Activated naive CD8-positive, alpha-beta T cell treated with anti-CD3 and anti-CD28 coated beads, Interleukin-2, amount 10 ng/mL, durations not matched to agents 7 days and 5 days (primary cell): ENCODE data around the gene PHEX. TPM values are rescaled to one million over a fixed set of nuclear protein-coding genes. Genes with fewer than 3 reads are reported as not detected.

ENCODE experiments used
- ATAC-seq: fragments of 150-1000 bp; cut with Tn5 transposase; one replicate; pipeline ENCODE4 v1.10.0; 2021; ENCODE audit warnings: low read depth, moderate library complexity
- POLR2A ChIA-PET: fragments of 350-600 bp; sonication (Branson Sonifier 250); formaldehyde crosslinking; loops from one replicate; lab custom pipeline; 2021; ENCODE audit warnings: antibody characterized with exemption; lab: Charles Lee
- DNase-seq: peaks from one replicate; pipeline ENCODE4 v3.0.0; 2021
- H3K27ac Mint-ChIP-seq: one replicate; pipeline ENCODE4 v1.8.0; 2022; ENCODE audit warnings: mild to moderate bottlenecking, mixed read lengths
- H3K27me3 Mint-ChIP-seq: one replicate; pipeline ENCODE4 v1.8.0; 2022; ENCODE audit warnings: mild to moderate bottlenecking, moderate library complexity, mixed read lengths
- H3K36me3 Mint-ChIP-seq: one replicate; pipeline ENCODE4 v1.8.0; 2021; ENCODE audit warnings: mild to moderate bottlenecking, mixed read lengths
- H3K4me1 Mint-ChIP-seq: one replicate; pipeline ENCODE4 v1.8.0; 2021; ENCODE audit warnings: mixed read lengths
- H3K4me3 Mint-ChIP-seq: one replicate; pipeline ENCODE4 v1.8.0; 2022; ENCODE audit warnings: mild to moderate bottlenecking, moderate library complexity, mixed read lengths
- H3K9me3 Mint-ChIP-seq: one replicate; pipeline ENCODE4 v1.8.0; 2021; ENCODE audit warnings: mixed read lengths
- total RNA-seq, 2 experiments: library from RNA; stranded (reverse); gene quantifications; one replicate each; pipeline ENCODE4 v1.2.3, GENCODE V29; 2021

Gene PHEX
- total RNA-seq, 2 experiments from 2014 or later = 0.23 to 0.55 TPM

GRCh38 chrX:22024577-22024976, 7.5 kb upstream of the PHEX start:
- Mint-ChIP-seq H3K4me3 (no peak overlapping the region), H3K27me3 (no peaks in the 10 kb centered on the region), H3K9me3 (no peaks in the 10 kb centered on the region), H3K4me1 (peaks cover 2% of the 10 kb centered on the region), H3K36me3 (peaks cover 2% of the 10 kb centered on the region), H3K27ac (no peak overlapping the region)
- no peak for DNase-seq
- POLR2A ChIA-PET = no interaction called here
- no peak for ATAC-seq

DNA sequence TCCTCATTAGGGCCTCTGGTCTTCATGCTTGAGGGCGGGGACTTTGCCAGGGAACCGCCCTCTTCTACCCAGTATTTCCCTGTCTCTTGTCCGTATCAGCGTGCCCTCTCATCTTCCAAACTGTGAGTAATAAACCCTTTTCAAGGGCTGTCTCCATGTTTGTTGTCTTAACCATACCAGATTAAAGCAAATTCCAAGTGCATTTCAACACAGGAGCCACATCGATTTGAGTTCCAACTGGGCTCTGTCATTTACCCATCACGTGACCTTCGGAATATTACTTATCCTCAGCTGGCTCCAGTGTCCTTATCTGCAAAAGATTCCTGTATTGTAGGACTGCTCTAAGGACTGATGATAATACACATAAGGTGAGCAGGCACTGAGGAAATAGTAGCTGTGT, 6.4 kb upstream of the PHEX start:
- no peak for ATAC-seq
- no peaks in the 10 kb centered on the region for H3K9me3 Mint-ChIP-seq
- POLR2A ChIA-PET = no interaction called here

DNA sequence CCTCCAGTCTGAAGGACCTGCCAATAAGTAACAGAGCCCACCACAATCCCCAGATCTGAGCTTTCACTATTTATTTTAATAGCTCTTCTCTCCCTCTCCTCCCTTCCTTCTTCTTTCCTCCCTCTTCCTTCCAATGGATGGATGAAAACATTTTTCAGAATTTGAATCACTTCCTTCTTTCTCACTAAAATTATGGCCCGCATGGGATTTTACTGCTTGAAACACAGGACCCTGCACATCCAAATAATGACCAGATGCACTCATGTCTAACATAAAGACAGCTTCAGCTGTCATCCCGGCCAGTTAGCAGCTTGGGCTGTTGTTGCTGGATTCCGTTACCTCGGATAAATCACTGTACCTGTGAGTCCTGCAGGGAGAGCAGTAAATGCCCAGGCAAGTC, 5.4 kb upstream of the PHEX start:
- H3K4me1 Mint-ChIP-seq = peaks cover 2% of the 10 kb centered on the region

More for the DNA sequence above, 6.4 kb upstream of the PHEX start:
- Mint-ChIP-seq H3K27me3 (no peaks in the 10 kb centered on the region), H3K4me1 (peaks cover 2% of the 10 kb centered on the region), H3K36me3 (peaks cover 2% of the 10 kb centered on the region), H3K4me3 (no peak overlapping the region), H3K27ac (no peak overlapping the region)
- DNase-seq = no peak

DNA sequence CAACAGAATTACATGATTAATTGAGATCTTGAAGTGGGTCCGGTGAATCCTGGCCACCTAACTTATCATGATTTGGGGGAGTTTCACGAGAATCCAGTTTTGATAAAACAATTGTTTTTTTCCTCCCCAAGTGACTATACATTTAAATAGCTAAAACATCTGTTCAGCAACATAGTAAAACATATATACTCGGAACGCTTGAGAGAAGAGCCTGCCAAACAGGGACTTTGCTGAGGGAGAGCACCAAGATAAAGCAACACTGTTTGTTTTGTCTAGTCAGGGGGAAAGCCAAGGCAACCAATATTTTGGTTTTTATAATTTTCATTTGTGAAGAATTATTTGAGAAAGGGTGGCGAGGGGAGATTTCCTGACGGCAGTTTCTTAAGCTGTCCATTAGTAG, 381 bp downstream of the PHEX start:
- POLR2A ChIA-PET = no interaction called here
- Mint-ChIP-seq H3K36me3 (no peaks in the 10 kb centered on the region), H3K27me3 (no peaks in the 10 kb centered on the region), H3K9me3 (no peaks in the 10 kb centered on the region), H3K4me1 (peaks cover 5% of the 10 kb centered on the region), H3K4me3 (no peak overlapping the region), H3K27ac (no peak overlapping the region)
- no peak for ATAC-seq
- DNase-seq = no peak

More for the DNA sequence above, 5.4 kb upstream of the PHEX start:
- ATAC-seq (no peak), DNase-seq (no peak)
- Mint-ChIP-seq H3K9me3 (no peaks in the 10 kb centered on the region), H3K36me3 (no peaks in the 10 kb centered on the region), H3K4me3 (no peak overlapping the region), H3K27ac (no peak overlapping the region), H3K27me3 (no peaks in the 10 kb centered on the region)
- POLR2A ChIA-PET = no interaction called here

DNA sequence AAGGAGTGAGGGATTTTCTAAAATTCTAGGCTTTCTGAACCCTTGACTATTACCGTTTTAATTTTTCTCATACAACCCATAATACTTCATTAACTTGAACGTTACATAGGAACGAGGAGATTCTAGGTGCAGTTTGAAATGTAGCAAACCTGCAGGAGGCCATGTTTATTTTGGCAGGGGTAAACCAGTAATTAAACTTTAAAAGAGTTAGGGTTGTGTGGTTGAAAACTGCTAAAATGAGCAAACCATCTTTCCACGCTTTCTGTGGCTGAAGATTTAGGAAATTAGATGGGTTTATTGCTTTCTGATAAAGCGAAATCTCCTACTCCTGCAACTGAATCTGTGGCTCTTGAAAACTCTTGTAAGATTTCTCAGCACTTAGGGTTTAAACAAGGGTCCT, 1.7 kb downstream of the PHEX start:
- H3K9me3 Mint-ChIP-seq = no peaks in the 10 kb centered on the region
- no peaks in the 10 kb centered on the region for H3K27me3 Mint-ChIP-seq
- H3K36me3 Mint-ChIP-seq = no peaks in the 10 kb centered on the region
- no peak overlapping the region for H3K27ac Mint-ChIP-seq
- H3K4me1 Mint-ChIP-seq = peaks cover 5% of the 10 kb centered on the region
- DNase-seq (no peak), ATAC-seq (no peak)
- POLR2A ChIA-PET = no interaction called here
- H3K4me3 Mint-ChIP-seq = no peak overlapping the region

DNA sequence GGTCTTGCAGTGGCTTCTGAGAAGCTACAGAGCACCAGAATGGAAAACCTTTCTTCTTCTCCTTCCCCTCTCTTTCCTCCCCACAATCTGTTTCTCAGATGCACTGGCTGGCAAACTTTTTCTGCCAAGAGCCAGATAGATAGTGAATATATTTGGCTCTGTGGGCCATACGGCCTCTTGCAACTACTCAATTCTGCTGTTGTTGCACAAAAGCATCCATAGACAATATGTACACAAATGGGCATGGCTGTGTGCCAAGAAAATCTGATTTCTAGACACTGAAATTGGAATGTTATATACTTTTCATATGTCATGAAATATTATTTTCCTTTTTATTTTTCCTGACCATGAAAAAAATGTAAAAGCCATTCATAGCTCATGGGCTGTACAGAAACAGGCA, 3.1 kb downstream of the PHEX start:
- ATAC-seq (no peak), DNase-seq (no peak)
- no peak overlapping the region for H3K27ac Mint-ChIP-seq
- H3K4me1 Mint-ChIP-seq = peaks cover 6% of the 10 kb centered on the region
- POLR2A ChIA-PET = no interaction called here
- H3K27me3 Mint-ChIP-seq = no peaks in the 10 kb centered on the region
- H3K36me3 Mint-ChIP-seq = no peaks in the 10 kb centered on the region
- H3K9me3 Mint-ChIP-seq = no peaks in the 10 kb centered on the region
- no peak overlapping the region for H3K4me3 Mint-ChIP-seq

DNA sequence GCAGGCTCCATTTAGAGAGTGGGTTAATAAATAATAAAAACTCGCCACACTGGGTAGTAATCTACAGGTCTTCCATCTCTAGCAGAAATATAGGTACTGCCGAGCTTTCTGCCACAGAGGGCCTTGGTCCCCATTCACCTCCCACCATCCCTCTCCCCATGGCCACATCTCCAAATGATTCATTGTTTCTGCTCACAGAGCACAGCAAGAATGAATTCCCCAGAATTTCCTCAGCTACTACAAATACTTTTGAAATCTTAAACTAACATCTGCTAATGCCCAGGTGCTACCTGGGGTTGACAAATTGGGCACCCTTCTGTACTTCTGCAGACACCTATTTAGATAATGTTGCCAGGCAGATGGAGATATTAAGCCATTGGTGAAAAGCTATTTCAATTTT, 5.1 kb downstream of the PHEX start:
- H3K4me3 Mint-ChIP-seq = no peak overlapping the region
- ATAC-seq (no peak), DNase-seq (no peak)
- H3K27me3 Mint-ChIP-seq = no peaks in the 10 kb centered on the region
- no peaks in the 10 kb centered on the region for H3K9me3 Mint-ChIP-seq
- POLR2A ChIA-PET = no interaction called here
- peaks cover 7% of the 10 kb centered on the region for H3K4me1 Mint-ChIP-seq
- peak overlapping the region; percentile 30 for H3K27ac Mint-ChIP-seq
- H3K36me3 Mint-ChIP-seq = no peaks in the 10 kb centered on the region

GRCh38 chrX:22037911-22038537, 5.9 kb downstream of the PHEX start:
- POLR2A ChIA-PET = no interaction called here
- H3K27ac Mint-ChIP-seq = peak overlapping the region; percentile 45

DNA sequence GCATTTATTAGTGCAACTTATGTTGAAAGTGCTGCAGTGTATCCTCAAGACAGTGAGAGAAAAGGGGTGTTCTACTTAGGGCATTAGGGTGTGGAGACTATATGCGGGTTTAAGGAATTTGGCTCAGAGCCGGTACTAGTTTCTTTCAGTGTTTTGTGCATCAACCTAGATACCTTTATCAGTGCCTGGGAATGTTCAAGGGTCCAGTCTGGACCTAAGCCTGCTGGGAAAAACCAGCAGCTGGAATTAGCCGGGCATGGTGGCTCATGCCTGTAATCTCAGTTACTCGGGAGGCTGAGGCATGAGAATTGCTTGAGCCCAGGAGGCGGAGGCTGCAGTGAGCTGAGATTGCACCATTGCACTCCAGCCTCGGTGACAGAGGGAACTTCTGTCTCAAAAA, 7.4 kb downstream of the PHEX start:
- Mint-ChIP-seq H3K27ac (no peak overlapping the region), H3K36me3 (no peaks in the 10 kb centered on the region), H3K27me3 (no peaks in the 10 kb centered on the region), H3K4me3 (peak overlapping the region; percentile 35), H3K9me3 (no peaks in the 10 kb centered on the region), H3K4me1 (peaks cover 4% of the 10 kb centered on the region)
- DNase-seq (no peak), ATAC-seq (no peak)
- POLR2A ChIA-PET = no interaction called here

More at GRCh38 chrX:22037911-22038537, 5.9 kb downstream of the PHEX start:
- Mint-ChIP-seq H3K36me3 (no peaks in the 10 kb centered on the region), H3K9me3 (no peaks in the 10 kb centered on the region), H3K4me1 (peaks cover 4% of the 10 kb centered on the region), H3K4me3 (peak overlapping the region; percentile 66), H3K27me3 (no peaks in the 10 kb centered on the region)
- DNase-seq = no peak
- peak; percentile 10 for ATAC-seq

DNA sequence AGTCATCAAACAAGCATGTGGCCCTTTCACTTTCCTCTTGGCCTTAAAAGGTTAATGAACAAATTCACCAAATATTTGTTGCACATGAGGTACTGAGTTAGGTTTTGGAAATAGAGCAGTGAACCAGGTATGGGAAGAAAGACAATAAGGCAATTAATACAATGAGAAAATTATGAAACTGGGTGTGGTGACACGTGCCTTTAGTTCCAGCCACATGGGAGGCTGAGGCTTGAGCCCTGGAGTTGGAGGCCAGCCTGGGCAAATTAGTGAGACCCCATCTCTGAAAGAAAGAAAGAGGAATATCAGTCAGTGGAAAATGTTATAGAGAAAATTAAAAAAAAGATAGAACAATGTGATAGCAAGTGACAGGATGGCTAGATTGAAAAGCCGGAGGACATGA, 8.1 kb downstream of the PHEX start:
- Mint-ChIP-seq H3K27ac (no peak overlapping the region), H3K9me3 (no peaks in the 10 kb centered on the region), H3K4me3 (no peak overlapping the region), H3K27me3 (no peaks in the 10 kb centered on the region), H3K4me1 (peaks cover 4% of the 10 kb centered on the region), H3K36me3 (no peaks in the 10 kb centered on the region)
- POLR2A ChIA-PET = no interaction called here
- no peak for ATAC-seq
- DNase-seq = no peak

GRCh38 chrX:22041907-22042530, 9.9 kb downstream of the PHEX start:
- DNase-seq (no peak), ATAC-seq (no peak)
- H3K36me3 Mint-ChIP-seq = peaks cover 1% of the 10 kb centered on the region
- H3K4me1 Mint-ChIP-seq = peaks cover 4% of the 10 kb centered on the region
- no peaks in the 10 kb centered on the region for H3K27me3 Mint-ChIP-seq
- no peak overlapping the region for H3K4me3 Mint-ChIP-seq
- no peaks in the 10 kb centered on the region for H3K9me3 Mint-ChIP-seq
- no peak overlapping the region for H3K27ac Mint-ChIP-seq
- POLR2A ChIA-PET = no interaction called here

DNA sequence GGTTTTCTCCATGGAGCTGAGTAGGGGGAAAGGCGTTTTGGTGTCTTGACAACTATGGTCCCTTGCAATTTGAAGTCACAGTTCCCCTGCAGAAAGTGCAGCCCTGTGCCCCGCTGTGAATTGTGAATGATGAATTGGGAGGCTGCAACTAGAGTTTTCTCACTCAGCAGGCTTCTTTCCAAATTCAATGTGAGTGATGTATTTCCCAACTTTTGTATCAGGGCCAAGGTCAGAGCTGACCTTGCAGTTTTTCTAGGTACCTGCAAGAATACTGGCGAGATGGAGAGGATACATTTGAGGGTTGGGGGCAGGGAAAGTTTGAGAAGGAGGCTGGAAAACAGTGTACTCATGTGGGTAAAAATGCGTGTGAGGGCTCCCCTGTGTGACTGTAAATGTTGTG, 11.7 kb downstream of the PHEX start:
- H3K4me1 Mint-ChIP-seq = peaks cover 4% of the 10 kb centered on the region
- no peaks in the 10 kb centered on the region for H3K9me3 Mint-ChIP-seq
- peaks cover 2% of the 10 kb centered on the region for H3K36me3 Mint-ChIP-seq
- DNase-seq (no peak), ATAC-seq (no peak)
- no peaks in the 10 kb centered on the region for H3K27me3 Mint-ChIP-seq
- POLR2A ChIA-PET = no interaction called here
- no peak overlapping the region for H3K27ac Mint-ChIP-seq
- H3K4me3 Mint-ChIP-seq = no peak overlapping the region

DNA sequence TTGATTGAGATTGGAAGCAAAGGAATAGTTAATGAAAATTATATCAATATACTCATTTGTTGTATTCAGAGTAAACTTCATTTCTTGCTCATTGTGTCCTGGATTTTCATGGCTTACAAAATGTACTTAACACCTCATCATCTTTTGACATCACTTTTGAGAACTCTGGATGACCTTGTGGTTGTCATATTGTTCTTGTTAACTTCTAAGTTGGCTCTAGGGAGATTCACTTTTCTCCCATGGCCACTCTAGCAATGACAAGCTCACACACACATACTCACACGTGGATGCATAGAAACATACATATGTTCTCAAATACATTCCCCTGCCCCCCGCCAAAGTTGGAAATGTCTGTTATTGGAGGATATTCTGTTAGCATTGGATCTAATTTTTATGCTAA, 15.3 kb downstream of the PHEX start:
- H3K36me3 Mint-ChIP-seq = peaks cover 2% of the 10 kb centered on the region
- no peak overlapping the region for H3K27ac Mint-ChIP-seq
- no peak for ATAC-seq
- no peak overlapping the region for H3K4me3 Mint-ChIP-seq
- POLR2A ChIA-PET = no interaction called here
- no peaks in the 10 kb centered on the region for H3K4me1 Mint-ChIP-seq
- no peaks in the 10 kb centered on the region for H3K9me3 Mint-ChIP-seq
- H3K27me3 Mint-ChIP-seq = no peaks in the 10 kb centered on the region
- no peak for DNase-seq

DNA sequence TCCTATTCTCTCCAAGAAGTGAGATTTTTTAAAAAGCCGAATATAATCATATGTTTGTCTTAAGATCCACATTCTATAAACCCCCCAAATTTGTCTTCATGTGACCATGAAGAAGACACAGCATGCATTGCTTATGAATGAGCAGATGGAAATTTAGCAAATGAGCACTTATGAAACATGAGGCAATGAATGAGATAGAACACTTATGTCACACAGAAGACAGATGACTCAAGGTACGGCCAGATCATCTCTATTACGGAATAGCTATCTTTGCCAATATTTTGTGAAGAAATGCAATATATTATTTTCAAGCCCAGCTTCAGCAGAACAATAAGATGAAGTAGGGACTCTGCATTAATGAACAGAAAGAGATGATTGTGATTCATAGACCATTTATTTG, 21.4 kb downstream of the PHEX start:
- H3K27ac Mint-ChIP-seq = no peak overlapping the region
- H3K27me3 Mint-ChIP-seq = no peaks in the 10 kb centered on the region
- no peaks in the 10 kb centered on the region for H3K36me3 Mint-ChIP-seq
- POLR2A ChIA-PET = no interaction called here
- ATAC-seq (no peak), DNase-seq (no peak)
- no peaks in the 10 kb centered on the region for H3K9me3 Mint-ChIP-seq
- H3K4me3 Mint-ChIP-seq = no peak overlapping the region
- peaks cover 4% of the 10 kb centered on the region for H3K4me1 Mint-ChIP-seq
